H9 (cell line): Measurements from ENCODE around the gene CHRNG. TPM values are rescaled to one million over a fixed set of nuclear protein-coding genes. Genes with fewer than 3 reads are reported as not detected.

Source experiments
- DNase-seq: peaks from one replicate; pipeline ENCODE4 v3.0.0-alpha.2; 2017
- H2AFZ ChIP-seq: one replicate; pipeline ENCODE4 v1.6.1; 2013; ENCODE audit warnings: mild to moderate bottlenecking, low read length, control low read depth, moderate library complexity
- H2AK5ac ChIP-seq: 2 replicates; pipeline ENCODE4 v1.6.1; 2013; ENCODE audit warnings: low read length, control low read depth, mixed read lengths; ENCODE audit not compliant: insufficient read length
- H2BK120ac ChIP-seq: one replicate; pipeline ENCODE4 v1.6.1; 2013; ENCODE audit warnings: low read depth, mild to moderate bottlenecking, low read length, control low read depth, inconsistent platforms; ENCODE audit not compliant: poor library complexity, severe bottlenecking
- H2BK12ac ChIP-seq: 2 replicates; pipeline ENCODE4 v1.6.1; 2013; ENCODE audit warnings: low read length, control low read depth, mixed read lengths, low read depth; ENCODE audit not compliant: insufficient read length
- H2BK15ac ChIP-seq: 2 replicates; pipeline ENCODE4 v1.6.1; 2013; ENCODE audit warnings: low read depth, low read length, control low read depth
- H2BK20ac ChIP-seq: one replicate; pipeline ENCODE4 v1.6.1; 2013; ENCODE audit warnings: low read depth, mild to moderate bottlenecking, low read length, control low read depth, inconsistent platforms; ENCODE audit not compliant: poor library complexity, severe bottlenecking
- H2BK5ac ChIP-seq: 2 replicates; pipeline ENCODE4 v1.6.1; 2013; ENCODE audit warnings: low read length, control low read depth, mixed read lengths; ENCODE audit not compliant: insufficient read length
- H3K14ac ChIP-seq: 2 replicates; pipeline ENCODE4 v1.6.1; 2013; ENCODE audit warnings: low read length, control low read depth; ENCODE audit not compliant: insufficient read depth
- H3K18ac ChIP-seq: 2 replicates; pipeline ENCODE4 v1.6.1; 2013; ENCODE audit warnings: low read depth, mild to moderate bottlenecking, mixed read lengths, low read length, control low read depth; ENCODE audit not compliant: insufficient read length
- H3K23ac ChIP-seq: 2 replicates; pipeline ENCODE4 v1.6.1; 2013; ENCODE audit warnings: low read length, control low read depth, mixed read lengths, low read depth; ENCODE audit not compliant: insufficient read length
- H3K23me2 ChIP-seq: 2 replicates; pipeline ENCODE4 v1.6.1; 2013; ENCODE audit warnings: low read depth, mild to moderate bottlenecking, mixed read lengths, low read length, control low read depth; ENCODE audit not compliant: insufficient read length, poor library complexity, severe bottlenecking
- H3K27ac ChIP-seq: 2 replicates; pipeline ENCODE4 v1.5.1; 2013; ENCODE audit warnings: low read length, control low read depth, mixed read lengths, low read depth; ENCODE audit not compliant: insufficient read length
- H3K27me3 ChIP-seq: 2 replicates; pipeline ENCODE4 v1.6.1; 2013; ENCODE audit warnings: low read length, control low read depth, inconsistent platforms; ENCODE audit not compliant: insufficient read depth
- H3K4ac ChIP-seq: 2 replicates; pipeline ENCODE4 v1.6.1; 2013; ENCODE audit warnings: low read depth, mild to moderate bottlenecking, control low read depth, inconsistent platforms, low read length, moderate library complexity
- H3K4me1 ChIP-seq: 2 replicates; pipeline ENCODE4 v1.6.1; 2013; ENCODE audit warnings: low read length, control low read depth, inconsistent platforms; ENCODE audit not compliant: insufficient read depth
- H3K4me2 ChIP-seq: 2 replicates; pipeline ENCODE4 v1.6.1; 2013; ENCODE audit warnings: low read length, control low read depth, mixed read lengths; ENCODE audit not compliant: insufficient read length, insufficient read depth
- H3K56ac ChIP-seq: 2 replicates; pipeline ENCODE4 v1.6.1; 2013; ENCODE audit warnings: low read depth, mild to moderate bottlenecking, mixed read lengths, low read length, control low read depth; ENCODE audit not compliant: insufficient read length
- H3K79me1 ChIP-seq: 2 replicates; pipeline ENCODE4 v1.6.1; 2013; ENCODE audit warnings: low read depth, mild to moderate bottlenecking, moderate library complexity, low read length, control low read depth, inconsistent platforms; ENCODE audit not compliant: insufficient read depth, poor library complexity, severe bottlenecking
- H3K79me2 ChIP-seq: 2 replicates; pipeline ENCODE4 v1.6.1; 2013; ENCODE audit warnings: low read length, control low read depth, inconsistent platforms; ENCODE audit not compliant: insufficient read depth
- H3K9ac ChIP-seq: 2 replicates; pipeline ENCODE4 v1.6.1; 2013; ENCODE audit warnings: low read length, control low read depth, mixed read lengths; ENCODE audit not compliant: insufficient read length; ENCODE audit errors: extremely low read depth
- H3K9me3 ChIP-seq: one replicate; pipeline ENCODE4 v1.6.1; 2013; ENCODE audit warnings: low read depth, low read length, inconsistent platforms; ENCODE audit not compliant: control insufficient read depth
- H3T11ph ChIP-seq: one replicate; pipeline ENCODE4 v1.6.1; 2013; ENCODE audit warnings: mild to moderate bottlenecking, low read length, control low read depth, inconsistent platforms
- H4K20me1 ChIP-seq: one replicate; pipeline ENCODE4 v1.6.1; 2013; ENCODE audit not compliant: control insufficient read depth, insufficient read length, insufficient read depth
- H4K5ac ChIP-seq: 2 replicates; pipeline ENCODE4 v1.6.1; 2013; ENCODE audit warnings: low read depth, mild to moderate bottlenecking, mixed read lengths, low read length, control low read depth; ENCODE audit not compliant: insufficient read length
- H4K8ac ChIP-seq: replicated peaks from 2 replicates; pipeline ENCODE4 v1.6.1; 2013; ENCODE audit warnings: low read length, control low read depth, mixed read lengths, low read depth; ENCODE audit not compliant: insufficient read length
- H4K91ac ChIP-seq: 2 replicates; pipeline ENCODE4 v1.6.1; 2013; ENCODE audit warnings: low read depth, mild to moderate bottlenecking, moderate library complexity, mixed read lengths, low read length, control low read depth; ENCODE audit not compliant: insufficient read length
- H3K27ac Mint-ChIP-seq, 3 experiments: 2 replicates in 2 of 3; 3 replicates in 1 of 3; pipeline ENCODE4 v1.8.0; 2020 to 2021; ENCODE audit warnings: mixed read lengths in 3 of 3, mild to moderate bottlenecking in 1 of 3, moderate library complexity in 1 of 3
- H3K27me3 Mint-ChIP-seq: 2 replicates; pipeline ENCODE4 v1.8.0; 2021; ENCODE audit warnings: low read depth, mild to moderate bottlenecking, moderate library complexity, mixed read lengths
- H3K36me3 Mint-ChIP-seq, 3 experiments: 2 replicates in 2 of 3; 3 replicates in 1 of 3; pipeline ENCODE4 v1.8.0; 2020 to 2021; ENCODE audit warnings: low read depth in 3 of 3, mixed read lengths in 3 of 3; ENCODE audit not compliant: insufficient read depth in 1 of 3
- H3K4me1 Mint-ChIP-seq, 2 experiments: 2 replicates each; pipeline ENCODE4 v1.8.0; 2020; ENCODE audit warnings: mixed read lengths in 2 of 2
- H3K4me3 Mint-ChIP-seq, 2 experiments: 2 replicates in 1 of 2; 3 replicates in 1 of 2; pipeline ENCODE4 v1.8.0; 2020 to 2021; ENCODE audit warnings: mild to moderate bottlenecking in 2 of 2, mixed read lengths in 2 of 2, moderate library complexity in 1 of 2
- H3K9me3 Mint-ChIP-seq, 2 experiments: 2 replicates in 1 of 2; 3 replicates in 1 of 2; pipeline ENCODE4 v1.8.0; 2020; ENCODE audit warnings: mild to moderate bottlenecking in 2 of 2, mixed read lengths in 2 of 2, moderate library complexity in 1 of 2
- CTCF ChIP-seq: fragments of 200-600 bp; sonication (generic); conservative IDR thresholded peaks from 3 replicates; pipeline ENCODE4 v1.8.0; 2021; ENCODE audit warnings: antibody characterized with exemption, mild to moderate bottlenecking
- WGBS: extraction: QIAGEN DNeasy Blood & Tissue Kit; methylation state at CpG from one replicate; pipeline ENCODE4 v1.1.7; 2013; ENCODE audit warnings: missing lambda C conversion rate, low lambda C conversion rate, mixed read lengths; ENCODE audit not compliant: insufficient read length; ENCODE audit errors: extremely low coverage; 5-methylcytosine and 5-hydroxymethylcytosine counted together
- total RNA-seq: library from RNA; stranded (reverse); gene quantifications from 2 replicates; pipeline ENCODE4 v1.2.1, GENCODE V29; 2021

The CHRNG gene
- total RNA-seq, 1 experiment from 2014 or later: not detected

- H3K4me1 Mint-ChIP-seq: no peaks in the 10 kb centered on the region
- H3K18ac ChIP-seq: no peak overlapping the region
- H3K23ac ChIP-seq: no peak overlapping the region
- no peaks in the 10 kb centered on the region for H3K9me3 ChIP-seq
- no peak overlapping the region for H4K91ac ChIP-seq
- H3K9ac ChIP-seq: no peak overlapping the region
- H3K23me2 ChIP-seq: no peaks in the 10 kb centered on the region
- H2BK20ac ChIP-seq: no peak overlapping the region
- no peak overlapping the region for H3K4ac ChIP-seq
- H3K27ac Mint-ChIP-seq: no peak overlapping the region
- H3K4me1 ChIP-seq: no peaks in the 10 kb centered on the region
- no peak overlapping the region for H2BK120ac ChIP-seq
- no peak overlapping the region for H3K4me2 ChIP-seq
- H3K36me3 Mint-ChIP-seq: peaks cover 17 to 46% (median 24%) of the 10 kb centered on the region in 3 experiments; a peak in 6 of 7 replicates
- no peaks in the 10 kb centered on the region for H3K27me3 Mint-ChIP-seq
- no peak overlapping the region for H3T11ph ChIP-seq
- H2BK15ac ChIP-seq: no peak overlapping the region
- H3K9me3 Mint-ChIP-seq: no peaks in the 10 kb centered on the region; a peak in 1 of 5 replicates
- no peak overlapping the region for H3K27ac ChIP-seq
- no peak overlapping the region for H3K4me3 Mint-ChIP-seq
- no peak for DNase-seq
- no peak overlapping the region for H2BK5ac ChIP-seq
- WGBS: no CpG with 5 or more reads among the region's 6 CpGs
- no peak overlapping the region for H3K56ac ChIP-seq
- no peak for TF ChIP-seq CTCF
- H4K5ac ChIP-seq: no peak overlapping the region
- H3K79me1 ChIP-seq: no peaks in the 10 kb centered on the region
- H3K14ac ChIP-seq: no peak overlapping the region
- no peak overlapping the region for H2AK5ac ChIP-seq
- no peak overlapping the region for H2AFZ ChIP-seq
- H3K27me3 ChIP-seq: no peaks in the 10 kb centered on the region
- H4K20me1 ChIP-seq: no peaks in the 10 kb centered on the region
- H3K79me2 ChIP-seq: no peaks in the 10 kb centered on the region
- H4K8ac ChIP-seq: no peak overlapping the region
- H2BK12ac ChIP-seq: no peak overlapping the region
These were observed 41.1 kb downstream of the CHRNG start for GRCh38 chr2:232580648-232580981.
